Skeletal muscle tissue (tissue), 4 donors: ENCODE results near the gene XYLB. TPM values are rescaled to one million over a fixed set of nuclear protein-coding genes. Genes with fewer than 3 reads are reported as not detected.
"Not testable (repeated sequence)": the region's sequence is repeated elsewhere in the genome, so short reads cannot be mapped to it uniquely, and the experiment has no call there.

Experiments used
- H3K27ac ChIP-seq: one replicate; pipeline ENCODE4 v1.7.0; 2013; ENCODE audit warnings: mild to moderate bottlenecking, low read depth, low read length, inconsistent platforms
- H3K27me3 ChIP-seq, 3 donors: one replicate each; pipeline ENCODE4 v1.7.0; 2013; ENCODE audit warnings: low read length in 3 of 3; ENCODE audit not compliant: control insufficient read depth in 3 of 3, insufficient read depth in 3 of 3
- H3K36me3 ChIP-seq, 3 donors: one replicate each; pipeline ENCODE4 v1.7.0; 2013; ENCODE audit warnings: low read length in 3 of 3; ENCODE audit not compliant: control insufficient read depth in 3 of 3, insufficient read depth in 3 of 3
- H3K4me1 ChIP-seq, 3 donors: one replicate each; pipeline ENCODE4 v1.7.0; 2013; ENCODE audit warnings: low read length in 3 of 3, mild to moderate bottlenecking in 3 of 3; ENCODE audit not compliant: control insufficient read depth in 3 of 3, insufficient read depth in 3 of 3
- H3K4me3 ChIP-seq, 3 donors: one replicate each; pipeline ENCODE4 v1.7.0; 2013; ENCODE audit warnings: low read length in 3 of 3
- H3K9ac ChIP-seq, 3 donors: one replicate each; pipeline ENCODE4 v1.7.0; 2013; ENCODE audit warnings: low read length in 3 of 3, mild to moderate bottlenecking in 3 of 3, moderate library complexity in 2 of 3, low read depth in 1 of 3
- H3K9me3 ChIP-seq, 3 donors: one replicate each; pipeline ENCODE4 v1.7.0; 2013; ENCODE audit warnings: low read length in 3 of 3; ENCODE audit not compliant: control insufficient read depth in 3 of 3
- total RNA-seq: library from RNA; depleted of rRNA; stranded (reverse); fragments of >200 nt; gene quantifications from one replicate; pipeline ENCODE4 v1.2.3, GENCODE V29; 2014
- donor health status: Osteomylitis.

Gene XYLB
- total RNA-seq, 1 donor from 2014 or later, result 7.3 TPM

- not testable (repeated sequence) for H3K4me3 ChIP-seq, H3K4me1 ChIP-seq, H3K27ac ChIP-seq, H3K9me3 ChIP-seq, H3K9ac ChIP-seq, H3K36me3 ChIP-seq, H3K27me3 ChIP-seq
Observed at GRCh38 chr3:38426798-38427426, 80.3 kb downstream of the XYLB start.

GRCh38 chr3:38432871-38433658 lies 86.5 kb downstream of the XYLB start:
- H3K27ac ChIP-seq, H3K4me1 ChIP-seq, H3K9ac ChIP-seq, H3K36me3 ChIP-seq, H3K9me3 ChIP-seq, H3K27me3 ChIP-seq: not testable (repeated sequence)
- peak overlapping the region in 1 of 3 donors; percentile 38 for H3K4me3 ChIP-seq

DNA sequence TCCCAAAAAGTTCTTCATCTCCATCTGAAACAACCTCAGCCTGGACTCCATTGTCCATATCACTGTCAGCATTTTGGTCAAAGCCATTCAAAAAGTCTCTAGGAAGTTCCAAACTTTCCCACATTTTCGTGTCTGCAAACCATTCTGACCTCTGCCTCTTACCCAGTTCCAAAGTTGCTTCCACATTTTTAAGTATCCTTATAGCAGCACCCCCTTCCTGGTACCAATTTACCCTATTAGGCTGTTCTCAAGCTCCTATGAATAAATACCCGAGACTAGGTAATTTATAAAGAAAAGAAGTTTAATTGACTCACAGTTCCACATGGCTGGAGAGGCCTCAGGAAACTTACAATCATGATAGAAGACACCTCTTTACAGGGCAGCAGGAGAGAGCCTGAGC lies 87.1 kb downstream of the XYLB start:
- H3K36me3 ChIP-seq, H3K4me3 ChIP-seq, H3K4me1 ChIP-seq, H3K9ac ChIP-seq, H3K9me3 ChIP-seq, H3K27ac ChIP-seq, H3K27me3 ChIP-seq: not testable (repeated sequence)

- H3K27ac ChIP-seq, H3K27me3 ChIP-seq, H3K4me3 ChIP-seq, H3K4me1 ChIP-seq, H3K9ac ChIP-seq, H3K36me3 ChIP-seq, H3K9me3 ChIP-seq: not testable (repeated sequence)
Observed at GRCh38 chr3:38438436-38439069, 92.0 kb downstream of the XYLB start.

GRCh38 chr3:38443205-38443604 lies 96.6 kb downstream of the XYLB start:
- not testable (repeated sequence) for H3K4me3 ChIP-seq, H3K9ac ChIP-seq, H3K36me3 ChIP-seq, H3K27ac ChIP-seq, H3K27me3 ChIP-seq, H3K4me1 ChIP-seq, H3K9me3 ChIP-seq

- no peaks in the 10 kb centered on the region for H3K27me3 ChIP-seq
- no peaks in the 10 kb centered on the region for H3K4me1 ChIP-seq
- no peaks in the 10 kb centered on the region for H3K36me3 ChIP-seq
- H3K9ac ChIP-seq, result no peak overlapping the region
- no peaks in the 10 kb centered on the region for H3K9me3 ChIP-seq
- no peak overlapping the region for H3K4me3 ChIP-seq
- H3K27ac ChIP-seq, result no peak overlapping the region
Observed at GRCh38 chr3:38446085-38446686, 99.6 kb downstream of the XYLB start.

DNA sequence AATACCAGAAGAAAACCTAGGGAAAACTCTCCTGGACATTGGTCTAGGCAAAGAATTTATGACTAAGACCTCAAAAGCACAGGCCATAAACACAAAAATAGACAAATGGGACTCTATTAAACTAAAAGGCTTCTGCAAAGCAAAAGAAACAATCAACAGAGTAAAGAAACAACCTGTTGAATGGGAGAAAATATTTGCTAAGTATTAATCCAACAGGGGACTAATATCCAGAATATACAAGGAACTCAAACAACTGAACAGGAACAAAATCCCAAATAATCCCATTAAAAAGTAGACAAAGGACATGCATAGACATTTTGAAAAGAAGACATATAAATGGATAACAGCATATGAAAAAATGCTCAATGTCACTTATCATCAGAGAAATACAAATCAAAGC lies 100.2 kb downstream of the XYLB start:
- no peak overlapping the region for H3K9ac ChIP-seq
- H3K27ac ChIP-seq, result no peak overlapping the region
- no peaks in the 10 kb centered on the region for H3K4me1 ChIP-seq
- no peak overlapping the region for H3K4me3 ChIP-seq
- H3K36me3 ChIP-seq, result no peaks in the 10 kb centered on the region
- H3K9me3 ChIP-seq, result no peaks in the 10 kb centered on the region
- no peaks in the 10 kb centered on the region for H3K27me3 ChIP-seq

DNA sequence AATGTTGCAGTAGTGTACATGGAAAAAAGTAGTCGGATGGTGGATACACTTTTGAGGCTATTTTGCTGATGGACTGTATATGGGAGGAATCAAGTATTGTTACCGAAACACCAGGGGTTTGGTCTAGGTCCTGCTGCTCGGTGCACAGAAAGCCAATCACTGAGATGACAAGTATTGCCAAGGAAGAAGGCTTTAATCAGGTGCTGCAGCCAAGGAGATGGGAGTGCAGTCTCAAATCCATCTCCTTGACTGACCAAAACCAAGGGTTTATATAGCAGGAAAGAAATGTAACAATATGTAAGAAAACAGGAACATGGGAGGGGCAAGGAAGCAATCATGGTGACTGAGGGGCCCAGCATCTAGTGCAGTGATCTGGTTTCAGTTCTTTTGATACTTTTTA lies 104.3 kb downstream of the XYLB start:
- Histone ChIP-seq H3K4me3 (no peak overlapping the region), H3K36me3 (no peaks in the 10 kb centered on the region), H3K9ac (no peak overlapping the region), H3K4me1 (peaks cover 5 to 17% (median 15%) of the 10 kb centered on the region in 3 donors), H3K27me3 (no peaks in the 10 kb centered on the region), H3K27ac (no peak overlapping the region), H3K9me3 (no peaks in the 10 kb centered on the region)

DNA sequence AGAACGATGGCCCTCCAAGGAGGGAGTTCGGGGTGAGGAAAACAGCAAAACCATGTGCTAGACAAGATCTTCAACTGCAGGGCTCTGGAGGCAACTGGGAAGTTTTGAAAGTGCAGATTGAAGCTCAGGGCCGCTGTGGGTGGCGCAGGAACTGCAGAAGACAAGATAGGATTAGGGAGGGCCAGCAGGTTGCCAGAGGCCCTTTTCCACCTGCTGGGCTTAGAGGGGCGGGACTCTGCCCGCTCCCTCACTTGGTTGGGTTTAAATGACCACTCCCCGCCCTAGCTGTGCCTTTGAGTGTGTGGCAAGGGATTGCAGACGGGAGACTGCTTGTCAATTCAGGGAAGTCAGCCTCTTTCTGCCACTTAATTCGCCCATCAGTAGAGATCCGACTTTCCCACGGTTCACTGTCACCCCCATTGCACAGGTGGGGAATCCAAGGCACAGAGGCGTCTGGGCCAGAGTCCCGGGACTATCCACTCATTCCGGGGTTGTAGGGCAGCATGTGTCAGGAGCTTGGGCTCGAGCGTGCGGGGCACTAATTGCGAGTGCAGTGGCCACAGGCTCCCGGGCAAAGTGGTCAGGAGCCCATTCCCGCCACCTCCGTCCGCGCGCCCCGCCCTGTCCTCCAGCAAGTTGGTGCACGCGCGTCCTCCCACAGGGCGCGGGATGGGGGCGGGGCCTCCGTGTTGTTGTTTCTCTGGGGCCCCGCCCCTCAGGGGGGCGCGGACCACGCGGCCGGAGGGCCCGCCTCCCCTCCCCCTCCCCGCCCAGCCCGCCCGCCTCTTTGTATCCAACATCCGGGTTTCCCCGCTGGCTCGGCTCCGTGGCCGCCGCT lies 106.7 kb downstream of the XYLB start, which contains the start of gene ACVR2B:
Gene ACVR2B (plus strand): TSS at position 816 of the 838 bp plus-strand sequence. CDS start 433 bp downstream, outside the sequence.
- Histone ChIP-seq H3K9me3 (no peaks in the 10 kb centered on the region), H3K4me3 (peak within 1 kb of the TSS; percentile 84 to 92 (median 91))

More for the DNA sequence above, 106.7 kb downstream of the XYLB start, which contains the start of gene ACVR2B:
- Histone ChIP-seq H3K4me1 (peaks cover 20 to 41% (median 37%) of the 10 kb centered on the region in 3 donors), H3K9ac (peak within 1 kb of the TSS; percentile 86 to 96 (median 89)), H3K27me3 (no peaks in the 10 kb centered on the region), H3K36me3 (no peaks in the 10 kb centered on the region), H3K27ac (peak within 1 kb of the TSS; percentile 96)
